GM19324 (cell line): Measurements from ENCODE around the gene PFKFB2.
A peak's percentile ranks its signal among the peaks of the same experiment; 100 is the strongest.

Experiments
- ATAC-seq: cut with Tn5 transposase; IDR thresholded peaks from one replicate; pipeline ENCODE4 v1.9.1; 2021; ENCODE audit warnings: mild to moderate bottlenecking, moderate library complexity; ENCODE audit not compliant: unreplicated experiment, low FRiP score

The PFKFB2 gene

DNA sequence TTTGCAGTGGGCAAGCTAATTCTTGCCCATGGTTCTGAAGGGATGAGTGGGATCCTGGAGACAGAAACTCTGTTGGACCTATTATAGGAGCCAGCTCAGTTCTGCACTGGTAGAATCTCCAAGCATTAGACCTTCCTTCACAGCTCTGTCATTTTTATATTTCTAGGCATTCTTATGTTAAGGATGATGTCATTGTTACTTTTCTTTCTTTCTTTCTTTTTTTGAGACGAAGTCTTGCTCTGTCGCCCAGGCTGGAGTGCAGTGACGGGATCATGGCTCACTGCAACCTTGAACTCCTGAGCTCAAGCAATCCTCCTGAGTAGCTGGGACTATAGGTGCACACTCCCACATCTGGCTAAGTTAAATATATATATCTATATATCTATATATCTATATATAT, 7.5 kb downstream of the PFKFB2 start:
- no peak for ATAC-seq

DNA sequence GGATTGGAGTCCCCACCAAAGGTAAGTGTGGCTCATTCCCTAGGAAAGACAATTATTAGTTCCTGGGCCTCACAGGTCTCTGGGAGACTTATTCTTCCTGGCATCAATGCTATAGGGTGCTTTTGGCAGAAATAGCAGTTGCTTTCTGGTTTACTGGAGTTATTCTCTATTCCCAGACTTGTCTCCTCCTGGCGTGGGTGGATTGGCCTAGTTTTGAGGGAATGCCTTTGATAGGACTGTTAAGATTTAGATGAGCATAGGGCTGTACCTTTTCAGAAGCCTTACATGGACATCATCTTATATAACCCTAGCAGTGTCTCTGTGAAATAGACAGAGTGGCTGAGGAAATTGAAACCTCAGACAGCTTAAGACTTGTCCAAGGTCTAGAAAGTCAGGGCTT, 9.0 kb downstream of the PFKFB2 start:
- no peak for ATAC-seq

DNA sequence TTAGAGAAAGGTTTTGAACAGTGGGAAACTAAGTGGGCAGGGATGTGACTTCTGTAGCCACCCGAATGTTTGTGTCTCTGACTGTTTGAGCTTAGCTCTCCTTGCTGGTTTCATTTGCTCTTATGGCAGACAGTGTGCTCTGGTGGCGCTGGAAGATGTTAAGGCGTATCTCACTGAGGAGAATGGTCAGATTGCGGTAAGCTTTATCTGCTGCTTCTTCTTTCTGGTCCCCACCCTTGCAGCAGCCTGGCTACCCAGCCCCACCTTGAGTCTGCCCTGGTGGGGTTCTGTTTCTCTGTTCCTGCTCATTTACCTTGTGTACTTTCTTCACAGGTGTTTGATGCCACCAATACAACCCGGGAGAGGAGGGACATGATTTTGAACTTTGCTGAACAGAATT, 9.9 kb downstream of the PFKFB2 start:
- no peak for ATAC-seq

DNA sequence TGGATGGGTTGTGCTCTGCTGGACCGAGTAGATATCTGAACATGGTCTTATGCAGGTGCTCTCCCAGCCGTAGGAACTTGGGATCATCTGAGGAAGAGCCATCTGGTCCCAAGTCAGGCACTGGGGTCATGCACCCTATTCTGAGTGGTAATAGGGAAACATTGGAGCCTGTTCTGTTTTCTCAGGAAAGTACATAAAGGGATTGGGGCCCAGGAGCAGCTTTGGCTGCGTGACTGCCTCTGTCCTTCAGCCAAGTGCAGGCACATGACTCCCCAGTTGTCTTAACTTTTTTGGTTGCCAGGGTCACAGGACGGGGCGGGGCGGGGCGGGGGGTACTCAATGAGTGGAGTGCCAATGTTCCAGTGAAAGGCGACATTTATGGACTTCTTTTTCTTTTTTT, 11.5 kb downstream of the PFKFB2 start:
- ATAC-seq: no peak

DNA sequence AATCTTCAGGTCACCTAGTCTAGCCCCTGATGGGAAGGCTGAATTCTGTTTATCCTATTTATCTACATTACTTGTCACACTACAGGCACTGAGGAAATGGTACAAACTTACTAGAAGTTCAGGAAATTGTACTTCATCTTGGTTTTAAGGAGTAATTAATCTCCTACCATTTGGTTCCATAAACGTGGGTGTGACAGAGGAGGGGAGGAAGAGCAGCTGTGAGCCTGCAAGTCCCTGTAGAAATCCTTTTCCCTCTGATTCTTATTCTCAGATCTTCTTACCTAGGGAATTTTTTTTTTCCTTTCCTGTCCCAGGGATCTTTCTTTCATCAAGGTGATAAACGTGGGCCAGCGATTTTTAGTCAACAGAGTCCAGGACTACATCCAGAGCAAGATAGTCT, 14.1 kb downstream of the PFKFB2 start:
- no peak for ATAC-seq

DNA sequence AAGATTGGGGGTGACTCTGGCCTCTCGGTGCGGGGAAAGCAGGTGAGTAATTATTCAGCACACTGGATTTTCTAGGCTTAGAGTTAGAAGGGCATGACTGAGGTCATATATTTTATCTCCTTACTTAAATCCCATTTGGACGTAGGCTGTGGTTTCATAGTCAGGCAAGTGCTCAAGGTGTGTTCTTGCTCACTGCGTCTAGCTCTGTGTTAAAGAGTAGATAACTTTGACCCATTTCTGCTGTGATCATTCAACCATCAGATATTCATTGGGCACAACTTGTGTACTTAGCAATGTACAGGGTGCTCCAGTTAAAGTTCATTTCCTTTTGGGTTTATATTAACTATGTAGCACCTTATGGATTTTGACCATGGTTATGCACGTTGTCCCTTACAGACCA, 14.6 kb downstream of the PFKFB2 start:
- no peak for ATAC-seq

DNA sequence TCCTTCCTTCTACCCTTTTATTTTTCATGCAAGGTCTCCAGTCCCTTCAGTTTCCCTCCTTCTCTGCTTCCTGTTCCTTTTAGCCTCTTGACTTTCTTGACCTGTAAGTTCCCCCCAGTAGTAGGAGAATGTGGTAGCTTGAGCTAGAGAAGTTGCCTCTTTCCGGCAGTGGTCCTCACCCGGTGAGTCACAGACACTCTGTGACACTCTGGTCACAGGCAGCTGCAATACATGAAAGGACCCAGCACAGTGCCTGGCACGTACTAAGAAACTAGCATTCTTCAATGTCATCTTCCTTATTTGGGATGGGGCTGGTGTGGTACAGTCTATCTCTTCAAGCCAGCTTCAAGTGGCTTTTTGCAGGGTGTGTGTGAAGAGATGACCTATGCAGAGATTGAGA, 16.0 kb downstream of the PFKFB2 start:
- ATAC-seq: no peak

DNA sequence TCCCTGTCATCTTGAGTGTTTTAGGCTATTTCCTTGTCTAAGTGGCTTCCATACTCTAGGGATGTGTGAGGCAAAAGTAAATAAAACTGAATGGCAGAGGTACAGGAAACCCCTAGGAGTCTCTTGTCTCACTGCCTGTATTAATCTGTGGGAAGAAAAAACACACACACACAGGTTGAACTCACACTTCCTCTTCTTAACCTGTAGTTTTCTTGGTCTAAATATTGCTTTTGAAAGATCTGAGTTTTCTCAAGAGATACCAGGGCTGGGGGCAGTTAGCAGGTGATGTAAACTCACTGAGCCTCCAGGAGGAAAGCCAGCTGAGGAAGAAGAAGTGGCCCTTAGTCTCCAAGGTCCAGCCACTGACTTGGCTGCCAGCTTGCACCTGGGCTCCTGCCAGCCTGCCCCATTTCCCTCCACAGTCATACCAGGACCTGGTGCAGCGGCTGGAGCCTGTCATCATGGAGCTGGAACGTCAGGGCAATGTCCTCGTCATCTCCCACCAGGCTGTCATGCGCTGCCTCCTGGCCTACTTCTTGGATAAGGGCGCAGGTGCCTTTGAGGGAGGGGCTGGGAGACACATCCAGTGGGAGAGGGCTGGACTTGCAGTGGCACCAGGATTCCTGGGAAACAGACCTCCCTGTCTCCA, 16.9 kb downstream of the PFKFB2 start:
- ATAC-seq: no peak

DNA sequence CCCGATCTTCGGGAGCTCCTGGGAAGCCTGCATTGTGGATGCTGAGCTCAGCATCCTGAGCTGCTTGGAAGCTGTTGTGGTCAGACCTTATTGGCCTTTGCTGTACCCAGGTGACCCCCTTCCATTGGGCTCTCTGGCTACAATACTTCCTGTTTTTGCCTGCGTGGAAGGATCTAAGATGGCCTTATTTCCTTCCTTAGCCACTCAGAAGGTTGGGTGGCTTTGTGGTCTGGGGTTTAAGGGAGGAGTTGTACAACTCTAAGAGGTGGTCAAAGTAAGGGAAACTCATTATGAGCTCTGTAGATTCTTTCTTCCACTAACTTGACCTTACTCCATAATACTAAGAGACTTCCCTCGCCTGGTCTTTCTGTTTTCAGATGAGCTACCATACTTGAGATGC, 17.7 kb downstream of the PFKFB2 start:
- no peak for ATAC-seq

DNA sequence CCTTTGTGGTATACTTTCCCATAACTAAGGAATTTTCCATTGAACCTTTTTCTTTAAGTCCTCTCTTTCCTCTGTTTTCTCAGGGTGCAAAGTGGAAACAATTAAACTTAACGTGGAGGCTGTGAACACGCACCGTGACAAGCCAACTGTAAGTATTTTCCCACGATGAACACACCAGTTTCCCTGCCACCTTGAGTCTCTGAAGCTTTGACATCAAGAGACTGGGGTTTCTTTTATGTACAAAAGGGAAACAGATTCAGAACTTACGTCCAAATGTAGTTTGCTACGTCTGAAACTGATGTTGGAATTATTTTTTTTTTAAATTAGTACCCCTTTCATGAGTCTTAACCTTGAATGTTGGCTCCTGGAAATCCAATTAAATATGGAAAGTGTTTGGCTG, 18.4 kb downstream of the PFKFB2 start:
- ATAC-seq: no peak

DNA sequence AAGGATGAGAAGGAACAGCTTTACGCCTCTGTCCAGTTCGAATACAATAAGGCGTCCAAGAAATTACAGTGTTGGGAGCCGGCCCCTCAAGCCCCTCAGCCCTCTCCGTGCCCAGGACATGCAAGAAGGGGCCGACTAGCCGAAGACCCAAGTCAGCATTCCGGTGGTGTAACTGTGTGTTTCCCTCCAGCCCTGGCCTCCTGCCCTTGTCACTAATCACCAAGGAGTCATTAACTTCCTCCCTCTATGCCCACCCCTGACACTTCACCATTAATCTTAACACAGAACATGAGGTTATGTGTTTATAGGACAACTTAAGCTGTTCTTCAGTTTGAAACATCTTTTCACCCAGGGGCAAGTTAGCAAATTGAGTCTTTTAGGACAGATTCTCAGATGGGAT, 19.2 kb downstream of the PFKFB2 start:
- ATAC-seq: no peak

DNA sequence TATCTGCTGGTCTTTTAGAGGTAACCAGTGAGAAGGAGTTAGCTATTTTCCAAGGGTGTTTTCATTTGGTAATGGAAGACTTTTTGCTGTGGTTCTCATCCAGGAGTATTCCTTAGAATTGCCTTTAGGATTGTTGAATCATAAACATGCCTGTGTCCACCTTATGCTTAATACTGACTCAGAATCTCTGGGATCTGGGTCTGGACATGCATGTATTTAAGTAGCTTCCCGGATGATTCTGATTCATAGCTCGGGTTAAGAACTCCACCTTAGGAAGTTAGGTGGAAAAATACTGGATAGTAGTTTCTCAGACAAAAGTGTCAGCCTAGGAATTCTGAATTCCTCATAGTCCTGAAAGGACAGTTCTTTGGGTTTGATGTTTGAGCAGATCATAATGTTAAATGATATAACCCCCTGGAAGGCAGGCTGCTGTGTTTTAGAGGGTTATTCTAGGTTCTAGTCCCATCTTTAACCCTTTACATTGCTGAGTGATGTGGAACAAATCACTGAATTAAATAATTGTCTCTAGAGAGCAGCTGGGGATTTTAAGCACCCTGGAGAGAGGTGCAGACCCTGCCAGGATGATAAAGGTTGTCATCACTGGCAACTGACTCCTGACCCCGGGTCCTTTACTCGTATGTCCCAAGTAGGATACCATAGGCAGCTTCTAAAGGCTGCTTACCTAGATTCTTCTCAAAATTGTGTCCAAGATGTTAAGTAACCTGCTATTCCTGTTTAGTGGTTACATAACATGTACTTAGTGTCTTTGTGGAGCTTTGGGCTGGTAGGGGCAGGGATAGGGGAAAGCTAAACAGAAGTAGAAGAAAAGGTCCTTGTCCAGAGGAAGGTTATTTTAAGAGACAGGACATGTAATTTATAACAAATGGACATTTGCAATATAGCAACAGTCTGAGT, 21.1 kb downstream of the PFKFB2 start:
- no peak for ATAC-seq

DNA sequence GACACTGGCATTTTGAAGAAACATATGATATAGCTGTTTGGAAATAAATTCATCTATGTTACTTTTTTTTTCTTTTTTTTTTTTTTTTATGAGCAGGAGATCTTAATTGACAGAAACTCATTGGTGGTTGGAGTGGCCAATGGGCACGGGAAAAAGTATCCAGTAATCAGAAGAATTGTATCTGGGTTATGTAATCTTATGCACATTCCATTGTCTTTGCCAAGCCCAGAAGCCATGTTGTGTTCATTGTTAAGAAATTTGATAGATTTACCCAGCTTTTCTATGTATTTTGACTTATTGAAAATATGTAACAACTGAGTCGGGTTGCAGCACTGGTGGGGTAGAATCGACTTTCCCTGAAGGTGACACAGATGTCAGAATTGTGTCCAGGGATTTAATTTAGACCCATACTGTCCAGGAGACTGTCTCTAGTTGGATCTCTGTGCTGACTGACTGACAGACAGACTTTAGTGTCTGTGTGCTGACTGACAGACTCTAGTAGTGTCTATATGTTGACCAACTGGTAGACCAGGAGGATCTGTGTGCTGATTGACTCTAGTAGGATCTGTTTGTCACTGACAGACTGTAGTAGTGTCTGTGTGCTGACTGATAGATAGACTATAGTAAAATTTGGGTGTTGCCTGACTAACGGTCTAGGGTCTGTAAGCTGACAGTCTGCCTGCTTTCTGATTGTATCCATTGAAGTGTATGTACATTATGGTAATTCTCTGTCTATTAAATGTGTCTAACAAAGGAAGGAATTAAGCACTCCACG, 23.3 kb downstream of the PFKFB2 start:
- ATAC-seq: no peak

DNA sequence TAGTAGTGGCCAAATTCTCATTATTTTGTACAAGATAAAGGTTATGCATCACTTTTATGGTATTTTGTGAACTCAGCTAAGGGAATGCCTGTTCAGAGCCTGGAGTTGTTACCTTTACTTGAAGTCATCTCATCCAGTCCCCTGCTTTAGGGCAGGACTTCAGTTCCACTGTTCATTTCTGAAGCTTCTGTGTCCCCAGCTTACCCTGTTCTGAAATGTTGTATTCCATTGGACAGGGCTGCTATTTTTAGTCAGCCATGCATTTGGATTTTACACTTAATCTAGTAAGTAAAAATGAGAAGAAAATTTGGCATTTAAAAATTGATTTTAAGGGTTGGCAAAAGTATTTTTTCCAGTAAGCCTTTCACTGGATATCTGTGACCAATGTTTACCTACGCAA, 23.9 kb downstream of the PFKFB2 start:
- no peak for ATAC-seq

DNA sequence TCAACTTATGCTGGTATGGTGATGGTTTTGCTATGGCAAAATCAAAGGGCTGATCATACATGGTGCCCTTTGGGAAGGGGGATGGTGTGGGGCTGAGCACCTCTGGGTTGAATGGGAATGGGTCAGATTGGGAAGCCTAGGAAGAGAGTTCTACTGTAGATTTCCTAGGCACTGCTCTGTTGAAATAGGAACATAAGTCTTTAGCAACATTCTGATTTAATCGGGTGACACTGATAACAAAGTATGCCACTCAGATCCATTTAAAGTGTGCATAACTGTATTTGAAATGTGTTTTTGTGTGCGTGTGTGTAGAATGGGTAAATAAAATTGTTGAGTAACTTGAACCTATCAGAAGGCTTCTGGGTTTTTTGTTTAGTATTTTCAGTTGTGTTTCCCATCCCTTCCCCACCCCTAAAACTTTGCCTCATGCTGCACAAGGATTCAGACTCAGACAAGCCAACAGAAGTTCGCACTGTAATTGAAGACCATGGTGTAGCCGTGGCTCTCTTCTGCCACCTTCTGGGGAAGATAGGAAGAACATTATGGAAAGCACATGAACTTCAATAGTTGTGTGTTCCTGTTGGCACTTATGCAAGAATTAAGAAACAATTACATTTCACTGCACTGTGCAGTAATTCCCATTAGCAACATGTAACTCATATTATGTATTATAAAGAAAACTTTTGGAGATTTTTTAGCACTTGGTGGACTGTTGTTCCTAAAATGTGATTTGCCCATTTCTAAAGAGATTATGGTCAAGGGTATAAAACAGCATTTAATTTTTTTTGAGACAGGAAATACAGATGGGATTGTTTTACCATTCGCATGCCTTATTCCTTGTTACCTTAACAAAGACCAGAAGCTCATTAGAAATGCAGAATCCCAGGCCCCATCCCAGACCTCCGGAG, 24.6 kb downstream of the PFKFB2 start:
- peak; percentile 49 for ATAC-seq

DNA sequence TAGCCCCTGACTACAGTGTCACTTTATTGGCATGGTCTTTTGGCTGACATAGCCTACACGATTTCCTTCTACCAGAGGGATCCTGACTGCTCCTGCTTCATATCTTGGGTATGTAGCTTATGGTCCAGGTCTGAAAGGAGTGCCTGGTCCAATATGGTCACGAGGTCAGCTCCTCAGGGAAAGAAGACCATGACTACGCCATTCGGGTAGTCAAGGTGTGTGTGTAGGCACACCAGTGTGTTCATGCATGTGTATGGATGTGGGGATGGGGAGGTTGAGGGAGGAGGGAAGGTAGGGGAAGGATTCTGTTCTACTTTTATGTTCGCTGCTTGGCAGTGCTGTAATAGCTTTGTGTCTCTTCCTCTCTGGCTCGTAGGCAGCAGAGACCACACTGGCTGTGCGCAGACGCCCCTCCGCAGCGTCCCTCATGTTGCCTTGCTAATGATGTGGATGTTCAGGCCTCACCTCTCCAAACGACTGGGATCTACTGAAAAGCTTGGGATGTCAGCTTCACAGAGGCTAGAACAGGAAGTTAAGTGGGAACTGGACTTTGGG, 25.6 kb downstream of the PFKFB2 start:
- no peak for ATAC-seq

DNA sequence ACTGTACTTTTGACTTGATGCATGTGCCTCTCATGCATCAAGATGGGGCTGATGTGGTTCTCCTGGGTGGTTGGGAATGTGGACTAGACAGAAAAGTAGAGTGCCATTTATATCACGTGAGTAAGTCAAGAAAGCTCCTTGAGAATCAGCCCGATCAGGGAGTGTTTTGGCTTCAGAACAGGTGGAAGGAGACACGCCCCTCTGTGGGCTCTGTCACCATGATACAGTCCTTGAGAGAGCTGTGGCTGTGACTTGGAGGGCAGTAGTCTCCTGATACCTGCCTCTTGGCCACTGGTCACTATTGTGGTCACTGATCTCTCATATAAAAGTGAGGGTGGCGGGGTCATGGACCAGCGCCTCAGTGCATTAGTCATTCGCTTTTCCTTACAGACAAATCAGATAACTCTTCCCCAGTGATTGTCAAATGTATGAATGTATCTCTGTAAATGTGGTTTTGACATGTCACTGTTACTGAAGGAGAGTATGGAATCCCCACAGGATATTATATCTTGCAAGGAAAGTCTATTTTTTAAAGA, 26.7 kb downstream of the PFKFB2 start:
- no peak for ATAC-seq

DNA sequence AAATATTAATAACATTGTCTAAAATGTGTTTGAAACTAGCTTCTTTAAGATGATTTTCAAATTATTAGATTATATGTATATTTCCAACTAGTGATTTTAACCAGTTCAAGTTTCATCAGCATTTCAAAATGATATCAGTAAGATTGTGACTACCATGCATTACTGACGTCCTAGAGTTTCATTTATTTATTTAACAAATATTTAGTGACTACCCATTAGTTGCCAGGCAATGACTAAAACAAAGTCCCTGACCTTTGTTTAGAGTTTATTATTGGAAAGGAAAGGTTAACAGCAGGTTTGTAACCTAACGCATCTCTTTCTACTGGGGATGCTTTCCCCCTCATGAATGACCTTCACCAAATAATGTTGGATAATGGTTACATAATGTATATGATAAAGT, 28.0 kb downstream of the PFKFB2 start:
- no peak for ATAC-seq

DNA sequence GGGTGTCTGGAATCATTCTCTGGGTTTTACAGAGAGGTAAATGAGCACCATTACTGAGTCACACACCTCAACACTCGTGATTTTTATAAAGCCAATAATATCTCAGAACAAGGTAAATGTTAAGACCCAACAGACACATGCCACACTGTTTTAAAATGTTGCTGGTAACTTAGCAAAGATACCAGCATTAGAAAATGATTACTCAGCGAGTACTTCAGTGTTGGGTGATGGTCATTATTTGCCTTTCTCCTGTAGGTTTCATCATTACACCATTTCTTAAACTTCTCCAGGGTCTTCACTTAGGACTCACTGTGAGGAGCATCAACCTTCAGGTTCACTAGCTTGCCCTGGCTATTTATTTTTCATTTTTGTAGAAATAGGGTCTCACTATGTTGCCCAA, 28.7 kb downstream of the PFKFB2 start:
- ATAC-seq: no peak

DNA sequence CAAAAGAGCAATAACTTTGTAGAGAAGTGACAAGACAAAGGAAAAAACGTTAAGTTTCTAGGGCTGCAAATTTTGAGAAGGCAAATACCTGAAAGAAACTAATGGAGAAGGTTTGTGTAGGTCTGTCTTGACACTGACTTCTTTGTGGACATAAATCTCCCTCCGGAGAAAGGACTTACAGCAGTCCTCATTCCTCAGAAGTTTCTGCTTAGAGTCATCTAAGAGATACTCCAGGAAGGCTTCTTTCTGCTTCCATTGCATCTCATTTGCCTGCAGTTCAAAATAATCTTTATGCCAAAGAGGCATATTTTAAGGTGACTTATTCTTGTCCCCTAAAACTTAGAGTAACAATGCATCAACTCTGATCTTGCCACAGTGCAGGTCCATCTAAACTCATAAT, 31.2 kb downstream of the PFKFB2 start:
- no peak for ATAC-seq
